Globus pallidus (tissue), 1 donor: Measurements from ENCODE around the gene ESAM.
A peak's percentile ranks its signal among the peaks of the same experiment; 100 is the strongest.
"Not testable (repeated sequence)": the region's sequence is repeated elsewhere in the genome, so short reads cannot be mapped to it uniquely, and the experiment has no call there.

ENCODE experiments used
- DNase-seq: peaks from one replicate; pipeline ENCODE4 v3.0.0-alpha.2; 2015; ENCODE audit warnings: low spot score

Gene ESAM

GRCh38 chr11:124776865-124777645, 15.0 kb upstream of the ESAM start:
- DNase-seq = no peak

- DNase-seq = not testable (repeated sequence)
These were observed 8.9 kb upstream of the ESAM start for GRCh38 chr11:124770959-124771358.

- no peak for DNase-seq
These were observed 8.0 kb upstream of the ESAM start for GRCh38 chr11:124769806-124770774.

GRCh38 chr11:124768914-124769313, 6.8 kb upstream of the ESAM start:
- DNase-seq = no peak

- DNase-seq = no peak
These were observed 4.1 kb upstream of the ESAM start for GRCh38 chr11:124766156-124766555.

GRCh38 chr11:124763156-124763947, 1.3 kb upstream of the ESAM start:
- DNase-seq = peak; percentile 47

GRCh38 chr11:124762624-124763155, 600 bp upstream of the ESAM start:
- DNase-seq = no peak

- no peak for DNase-seq
These were observed 587 bp downstream of the ESAM start for GRCh38 chr11:124761301-124762104.

- no peak for DNase-seq
These were observed 1.3 kb downstream of the ESAM start for GRCh38 chr11:124760806-124761205.

- no peak for DNase-seq
These were observed 1.9 kb downstream of the ESAM start for GRCh38 chr11:124760205-124760652.

GRCh38 chr11:124759266-124760204, 2.6 kb downstream of the ESAM start:
- no peak for DNase-seq

- peak; percentile 62 for DNase-seq
These were observed 3.5 kb downstream of the ESAM start for GRCh38 chr11:124758355-124759265.

- DNase-seq = no peak
These were observed 4.8 kb downstream of the ESAM start for GRCh38 chr11:124757320-124757719.

GRCh38 chr11:124756753-124757227, 5.3 kb downstream of the ESAM start:
- no peak for DNase-seq

- no peak for DNase-seq
These were observed 5.9 kb downstream of the ESAM start for GRCh38 chr11:124756033-124756752.

GRCh38 chr11:124754710-124755109, 7.4 kb downstream of the ESAM start:
- no peak for DNase-seq

GRCh38 chr11:124754309-124754708, 7.8 kb downstream of the ESAM start:
- DNase-seq = no peak

GRCh38 chr11:124753624-124754023, 8.5 kb downstream of the ESAM start:
- DNase-seq = no peak
